NCI-H2227 (cell line): ENCODE data around the gene JAZF1.
A peak's percentile ranks its signal among the peaks of the same experiment; 100 is the strongest.

Experiments
- DNase-seq: peaks from one replicate; lab custom pipeline; 2025; ENCODE audit not compliant: unreplicated experiment; lab: John Stamatoyannopoulos, UW

The JAZF1 gene

DNA sequence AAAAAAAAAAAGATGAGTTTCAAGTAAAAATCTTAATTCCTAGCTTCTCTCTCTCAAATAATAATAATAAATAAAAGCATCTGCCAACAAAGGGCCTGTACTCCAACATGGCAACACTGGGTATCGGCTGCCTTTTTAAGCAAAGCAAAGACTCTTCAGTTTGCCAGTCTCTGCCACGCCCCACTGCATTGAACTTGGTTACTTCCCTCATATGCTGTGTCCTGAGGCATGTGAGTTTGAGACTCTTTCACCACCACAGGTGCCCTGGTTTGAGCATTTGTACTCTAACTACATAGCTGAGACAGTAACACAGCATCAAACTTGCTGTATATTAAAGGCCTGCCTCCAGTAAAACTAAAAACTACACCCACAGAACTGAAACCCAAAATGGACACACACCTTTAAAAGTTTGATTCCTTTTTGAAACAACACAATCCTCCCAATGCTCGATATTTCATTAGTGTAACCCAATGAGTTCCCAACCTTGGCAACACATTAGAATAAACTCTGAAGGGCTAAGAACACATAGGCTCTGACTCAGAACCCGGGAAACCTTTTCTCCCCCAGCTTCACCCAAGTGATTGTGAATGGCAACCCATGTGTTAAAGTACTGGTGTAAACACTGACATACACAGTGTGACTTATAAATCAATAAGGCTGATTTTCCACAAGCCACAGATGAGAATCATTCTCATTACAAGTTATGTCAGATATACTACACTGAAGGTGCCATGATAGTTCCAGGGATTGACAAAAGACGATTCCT lies 12.0 kb downstream of the JAZF1 start:
- DNase-seq = no peak

GRCh38 chr7:28166982-28167715 lies 13.4 kb downstream of the JAZF1 start:
- DNase-seq = no peak

- no peak for DNase-seq
Measured at GRCh38 chr7:28165961-28166955, 14.3 kb downstream of the JAZF1 start.

DNA sequence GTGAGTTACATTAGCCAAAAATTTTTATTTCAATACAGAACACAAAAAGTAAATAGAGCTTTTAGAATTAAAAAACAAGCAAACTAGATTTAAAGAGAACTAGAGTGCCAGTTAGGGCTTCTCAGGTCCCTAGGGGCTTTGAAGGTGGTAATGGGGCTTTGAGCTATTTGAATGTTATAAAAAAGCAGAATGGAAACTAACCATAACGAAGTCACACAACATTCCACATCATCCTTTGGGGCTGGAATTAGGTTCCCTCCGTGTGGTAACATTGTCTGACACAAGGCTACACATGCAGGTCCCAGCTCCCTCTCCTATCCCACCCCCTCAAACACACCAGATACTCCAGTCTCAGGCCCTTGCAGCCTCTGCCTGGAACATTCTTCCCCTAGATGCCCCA lies 15.3 kb downstream of the JAZF1 start:
- DNase-seq = no peak

GRCh38 chr7:28163949-28164348 lies 16.6 kb downstream of the JAZF1 start:
- no peak for DNase-seq

DNA sequence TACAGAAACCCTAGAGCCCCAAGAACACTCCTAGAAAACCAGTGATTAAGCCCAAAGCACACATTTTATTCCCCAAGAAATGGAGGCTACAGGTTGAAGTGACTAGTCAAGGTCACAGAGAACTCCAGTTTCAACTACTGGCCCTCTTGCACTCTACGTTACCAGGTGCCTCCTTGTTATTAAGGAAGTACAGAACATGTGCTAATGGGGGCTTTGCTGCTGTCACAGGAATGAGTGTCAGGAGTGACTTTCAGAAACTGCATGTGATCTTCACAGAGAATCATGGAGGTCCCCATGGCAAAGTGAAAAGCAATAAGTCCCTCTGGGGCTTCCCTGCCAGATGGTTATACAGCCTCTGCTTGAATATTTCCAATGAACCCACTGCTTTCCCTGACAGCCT lies 19.3 kb downstream of the JAZF1 start:
- DNase-seq = no peak

GRCh38 chr7:28160551-28160991 lies 20.0 kb downstream of the JAZF1 start:
- no peak for DNase-seq

GRCh38 chr7:28157831-28158416 lies 22.7 kb downstream of the JAZF1 start:
- no peak for DNase-seq

GRCh38 chr7:28157076-28157745 lies 23.4 kb downstream of the JAZF1 start:
- DNase-seq = no peak

- no peak for DNase-seq
Measured at GRCh38 chr7:28156401-28156800, 24.2 kb downstream of the JAZF1 start.

GRCh38 chr7:28155964-28156363 lies 24.6 kb downstream of the JAZF1 start:
- no peak for DNase-seq

DNA sequence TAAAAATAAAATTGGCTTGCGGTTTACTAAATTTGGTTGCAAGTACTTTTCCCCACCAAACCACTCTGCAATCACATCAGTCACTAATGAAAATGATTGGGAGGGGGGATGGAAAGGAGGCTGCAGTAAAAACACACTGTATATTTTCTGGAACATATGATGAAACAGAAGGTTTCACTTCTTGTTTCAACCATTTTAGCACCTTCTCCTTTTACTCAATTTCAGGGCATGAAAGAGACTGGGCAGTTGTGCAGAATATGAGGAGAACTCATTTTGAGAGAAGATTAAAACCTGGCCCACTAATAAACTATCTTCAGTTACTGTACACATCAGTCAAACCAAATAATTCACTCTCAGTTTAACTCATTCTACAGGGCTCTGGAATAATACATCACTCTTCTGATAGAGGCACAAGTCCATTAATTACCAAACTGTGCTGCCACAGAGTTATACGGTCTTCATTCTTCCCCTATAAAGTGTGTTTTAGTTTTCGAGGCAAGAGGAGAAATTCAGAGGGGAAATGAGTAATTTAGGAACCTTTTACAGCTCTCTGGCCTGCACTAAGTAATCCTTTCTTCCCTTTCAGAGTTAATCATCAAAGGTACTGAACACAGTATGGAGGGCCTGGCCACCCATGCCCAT lies 25.5 kb downstream of the JAZF1 start:
- no peak for DNase-seq

DNA sequence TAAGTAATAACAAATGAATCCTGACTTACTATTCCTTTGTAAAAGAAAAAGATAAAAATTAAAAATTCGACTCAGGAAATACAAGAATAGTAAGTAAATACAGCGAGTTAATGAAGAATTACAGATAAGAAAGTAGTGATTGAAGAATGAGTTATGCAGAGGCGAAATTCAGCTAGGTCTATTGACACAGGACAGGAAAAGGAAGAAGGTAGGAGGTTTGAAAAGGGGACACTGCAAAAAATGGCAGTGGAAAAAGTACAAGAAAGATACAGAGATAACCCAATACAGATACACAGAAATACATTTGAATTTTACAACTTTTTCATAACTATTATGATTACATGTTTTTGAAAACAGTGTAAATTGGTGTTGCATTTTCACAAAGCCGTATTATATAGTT lies 28.0 kb downstream of the JAZF1 start:
- DNase-seq = no peak

DNA sequence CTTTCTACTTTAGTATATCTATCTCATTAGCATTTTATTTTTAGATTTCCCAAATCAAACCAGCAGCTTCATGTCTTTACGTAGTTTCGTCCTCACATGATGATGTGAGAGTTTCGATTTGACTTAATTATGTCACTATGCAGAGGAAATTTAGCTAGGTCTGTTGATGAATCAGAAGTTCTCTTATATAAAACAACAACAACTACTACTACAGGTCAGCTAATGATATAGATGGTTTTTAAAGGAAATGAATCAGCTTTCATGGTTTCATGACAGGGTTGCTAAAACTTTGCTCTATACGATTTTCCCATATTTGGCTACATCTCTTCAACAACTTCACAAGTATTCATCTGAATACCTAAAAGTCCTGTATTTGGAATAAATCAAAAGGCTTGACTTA lies 28.6 kb downstream of the JAZF1 start:
- DNase-seq = no peak

DNA sequence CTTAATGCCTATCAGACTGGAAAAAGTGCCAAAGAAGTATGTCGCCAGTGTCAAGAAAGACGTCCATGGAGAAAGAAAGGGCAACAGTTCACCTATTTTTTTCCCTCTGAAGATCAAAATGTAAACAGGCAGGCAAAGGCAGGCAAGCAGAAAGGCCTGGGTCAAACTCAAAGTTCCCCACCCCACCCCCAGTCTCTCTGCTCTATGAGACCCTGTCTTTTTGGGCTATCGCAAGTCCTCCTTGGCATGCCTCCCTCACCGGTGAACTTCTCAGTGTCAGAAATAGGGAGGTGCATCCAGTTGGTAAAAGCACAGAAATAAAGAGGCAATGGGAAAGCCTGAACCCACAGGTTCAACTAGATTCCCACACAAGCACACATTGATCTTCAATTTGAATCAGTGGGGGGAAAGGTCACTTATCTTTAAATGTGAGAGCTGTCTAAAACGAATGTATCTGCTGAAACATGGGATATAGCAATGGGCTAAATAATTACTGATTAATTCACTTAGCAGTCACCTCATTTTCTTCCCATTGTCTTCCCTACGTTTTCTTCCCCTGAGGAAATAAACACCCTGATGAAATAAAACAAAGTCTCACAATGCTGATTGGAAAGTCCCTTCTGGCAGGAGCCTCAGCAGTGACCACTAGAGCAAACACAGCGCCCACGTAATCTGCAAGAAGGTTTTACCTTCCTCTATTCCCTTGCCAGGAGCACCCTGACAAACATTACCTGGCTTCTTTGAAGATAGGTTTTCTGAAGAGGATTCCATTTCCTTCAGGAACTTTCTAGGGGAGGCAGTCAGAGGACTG lies 31.1 kb downstream of the JAZF1 start:
- DNase-seq = no peak

DNA sequence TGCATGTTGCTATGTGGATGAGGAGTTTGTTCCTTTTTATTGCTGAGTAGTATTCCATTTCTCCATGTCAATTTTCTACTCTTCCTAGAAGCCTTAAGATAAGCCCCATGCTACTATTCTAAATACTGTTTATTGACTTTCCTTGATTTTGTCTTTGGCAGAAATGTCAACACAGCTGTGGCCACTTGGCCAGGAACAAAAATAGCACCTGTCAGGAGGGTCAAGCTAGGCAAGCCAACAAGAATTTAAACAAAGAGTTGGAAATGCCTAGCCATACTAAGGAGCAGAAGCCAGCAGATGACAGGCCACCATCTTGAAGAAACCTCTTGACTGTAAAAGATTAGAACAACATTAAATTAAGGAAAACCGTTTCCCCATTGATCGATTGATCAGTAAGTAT lies 34.7 kb downstream of the JAZF1 start:
- no peak for DNase-seq

- no peak for DNase-seq
Measured at GRCh38 chr7:28145090-28145626, 35.4 kb downstream of the JAZF1 start.

GRCh38 chr7:28144266-28144665 lies 36.3 kb downstream of the JAZF1 start:
- DNase-seq = peak; percentile 52

DNA sequence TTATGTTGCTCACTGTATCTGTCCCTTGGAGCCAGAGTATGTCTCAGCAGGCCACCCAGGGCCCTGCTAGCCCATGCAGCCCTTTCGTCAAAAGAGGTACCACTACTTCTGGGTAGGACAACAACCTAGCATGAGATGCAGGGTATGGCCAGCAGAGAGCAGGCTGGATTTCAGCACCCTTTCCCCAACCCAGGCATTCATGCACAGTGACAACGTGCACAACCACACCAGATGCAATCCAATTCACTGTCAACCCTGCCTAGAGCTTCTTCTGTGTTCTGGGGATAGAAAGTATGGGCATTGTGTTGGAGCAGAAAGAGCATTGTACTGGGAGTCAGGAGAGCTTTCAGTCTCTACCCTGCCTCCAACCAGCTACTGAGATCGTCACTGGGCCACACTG lies 37.9 kb downstream of the JAZF1 start:
- DNase-seq = no peak
